GM18507 (cell line): Measurements from ENCODE around the gene VN1R5.

Source experiments
- DNase-seq: peaks from one replicate; pipeline ENCODE4 v3.0.0; 2011; ENCODE audit warnings: low read depth; ENCODE audit not compliant: insufficient read length; ENCODE audit errors: extremely low spot score
- FAIRE-seq: peaks from 2 replicates; lab custom pipeline; 2011; peaks lifted over from hg19 to GRCh38; lab: Jason Lieb, UNC

VN1R5 gene

DNA sequence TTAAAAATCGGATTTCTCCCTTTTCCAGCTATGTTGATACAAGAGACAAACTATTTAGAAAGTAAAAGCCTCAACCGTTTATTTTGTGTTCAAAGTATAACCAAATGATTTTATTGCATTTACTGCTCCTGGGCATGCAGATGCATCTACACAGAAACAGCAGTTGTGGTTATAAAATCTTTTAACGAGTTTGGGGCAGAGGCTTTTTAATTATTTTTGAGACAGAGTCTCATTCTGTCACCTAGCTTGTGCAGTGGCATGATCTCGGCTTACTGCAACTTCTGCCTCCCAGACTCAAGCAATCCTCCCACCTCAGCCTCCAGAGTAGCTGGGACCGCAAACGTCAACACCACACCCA, 42.2 kb downstream of the VN1R5 start:
- FAIRE-seq (no peak), DNase-seq (no peak)

DNA sequence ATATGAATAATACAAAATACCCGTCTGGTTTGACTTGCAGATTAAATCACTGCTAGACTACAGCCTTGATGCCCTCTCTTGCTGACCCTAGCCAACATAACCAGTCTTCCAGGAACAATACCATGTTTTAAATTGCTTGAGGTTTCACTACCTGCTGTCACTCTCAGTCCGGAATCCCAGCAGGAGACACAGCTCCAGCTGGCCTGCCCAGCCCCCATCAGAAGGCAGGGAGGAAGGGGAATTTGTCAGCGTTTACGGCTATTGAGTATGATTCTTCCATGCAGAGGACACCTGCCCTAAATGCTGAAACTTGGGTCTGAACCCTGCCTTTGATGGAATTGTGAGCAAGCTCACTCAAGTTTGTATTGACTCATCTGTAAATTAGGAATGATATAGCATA, 42.8 kb downstream of the VN1R5 start:
- DNase-seq (no peak), FAIRE-seq (no peak)

DNA sequence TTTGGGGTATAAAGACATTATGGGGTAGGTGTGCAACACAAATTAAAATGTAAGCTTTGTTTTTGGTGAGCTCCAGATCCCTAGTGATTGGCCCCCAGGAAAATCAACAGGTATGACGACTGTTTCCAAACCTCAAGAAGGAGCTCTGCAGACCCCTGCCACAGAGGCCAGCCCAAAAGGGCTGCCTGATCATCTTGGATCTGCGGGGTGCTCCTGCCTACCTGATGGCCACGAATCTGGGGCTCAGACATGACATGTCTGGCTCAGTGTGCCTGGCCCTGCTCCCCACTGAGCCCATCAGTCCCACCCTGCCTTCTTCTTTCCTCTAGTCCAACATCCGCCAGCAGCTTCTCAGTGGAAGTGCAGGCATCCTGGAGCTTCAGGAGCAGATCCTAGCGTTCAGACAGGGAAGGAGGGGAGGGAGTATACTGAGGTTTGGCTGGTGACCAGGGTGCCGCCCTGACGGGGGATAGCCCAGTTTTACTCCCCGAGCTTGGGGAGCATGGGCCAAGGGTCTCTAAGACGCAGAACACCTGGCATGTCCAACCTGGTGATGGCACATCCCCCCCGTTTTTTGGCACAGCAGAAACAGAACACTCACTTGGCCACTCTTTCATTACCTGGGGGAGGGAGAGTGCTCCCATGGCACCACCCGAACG, 44.0 kb downstream of the VN1R5 start:
- FAIRE-seq (no peak), DNase-seq (no peak)

DNA sequence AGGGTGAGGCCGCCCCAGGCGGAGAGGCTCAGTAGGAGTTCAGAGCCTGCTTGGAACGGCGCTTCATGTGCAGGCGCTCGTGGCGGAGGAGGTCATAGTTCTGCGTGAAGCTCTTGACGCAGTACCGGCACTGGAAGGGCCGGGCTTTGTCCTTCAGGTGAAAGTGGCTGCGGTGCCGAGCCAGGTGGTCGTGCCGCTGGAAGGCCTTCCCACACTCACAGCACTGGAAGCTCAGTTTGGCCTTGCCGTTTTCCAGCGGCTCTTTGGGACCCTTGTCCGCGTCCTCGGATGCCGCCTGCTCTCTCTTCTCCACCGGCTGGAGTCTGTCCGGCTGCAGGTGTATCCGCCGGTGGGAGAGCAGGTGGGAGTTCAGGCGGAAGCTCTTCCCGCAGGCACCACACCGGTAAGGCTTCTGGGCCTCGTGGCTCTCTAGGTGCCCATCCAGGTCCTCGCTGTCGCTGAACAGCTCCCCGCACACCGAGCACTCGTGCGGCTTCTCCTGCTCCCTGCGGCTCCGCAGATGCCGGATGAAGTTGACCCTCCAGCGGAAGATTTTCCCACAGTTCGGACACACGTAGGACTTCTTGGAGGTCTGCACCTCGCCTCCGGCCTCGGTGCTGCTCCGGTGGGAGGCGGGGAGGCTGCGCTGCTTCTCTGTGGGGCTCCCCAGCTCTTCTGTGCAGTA, 44.8 kb downstream of the VN1R5 start:
- DNase-seq (no peak), FAIRE-seq (no peak)

DNA sequence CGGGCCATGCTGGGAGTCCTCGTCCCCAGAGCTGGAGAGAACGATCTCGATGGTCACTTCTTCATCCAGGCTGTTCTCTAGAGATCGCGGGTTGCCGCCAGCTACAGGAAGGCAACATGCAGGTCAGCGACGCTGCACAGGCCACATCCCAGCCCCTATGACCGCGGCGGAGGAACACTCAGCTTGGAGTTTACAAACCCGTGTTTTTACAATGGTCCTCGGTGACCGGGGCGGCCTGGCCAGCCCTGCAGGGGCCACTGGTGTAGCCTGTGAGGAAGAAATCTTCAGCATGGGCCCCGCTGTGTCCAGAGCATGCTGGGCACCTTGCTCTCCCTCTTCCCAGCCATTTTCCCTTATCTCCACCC, 45.3 kb downstream of the VN1R5 start:
- FAIRE-seq (no peak), DNase-seq (no peak)

DNA sequence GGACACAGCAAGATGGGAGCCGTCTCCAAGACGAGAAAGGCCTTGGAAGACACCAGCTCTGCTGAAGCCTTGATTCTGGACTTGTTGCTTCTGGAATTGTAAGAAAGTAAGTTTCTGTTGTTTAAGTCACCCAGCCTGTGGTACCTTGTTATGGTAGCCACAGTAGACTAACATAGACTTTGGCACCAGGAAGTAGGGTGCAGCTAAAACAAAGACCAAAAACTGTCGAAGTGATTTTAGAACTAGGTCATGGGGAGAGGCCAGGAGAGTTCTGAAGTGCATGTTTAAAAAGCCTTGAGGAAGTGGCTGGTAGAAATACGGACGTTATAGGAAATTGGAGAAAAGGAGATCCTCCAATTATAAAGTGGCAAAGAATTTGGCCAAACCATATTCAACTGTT, 47.3 kb downstream of the VN1R5 start:
- DNase-seq, result no peak
- FAIRE-seq, result no peak

DNA sequence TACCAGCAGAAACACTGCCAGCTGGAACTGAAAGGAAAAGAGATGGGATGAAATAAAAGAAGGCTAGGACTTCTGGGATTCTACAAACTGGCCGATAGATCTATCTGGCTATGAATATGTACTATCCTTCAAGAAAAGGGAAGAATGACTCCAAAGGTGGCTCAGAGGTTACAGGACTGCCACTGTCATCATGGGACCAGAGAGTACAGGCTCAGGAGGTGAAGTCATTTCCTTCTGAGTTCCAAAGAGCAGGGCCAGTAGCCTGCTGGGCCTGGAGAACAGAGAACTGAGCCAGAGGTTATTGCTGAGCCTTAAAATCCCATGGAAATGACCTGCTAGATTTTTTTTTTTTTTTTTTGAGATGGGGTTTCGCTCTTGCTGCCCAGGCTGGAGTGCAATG, 48.2 kb downstream of the VN1R5 start:
- FAIRE-seq (no peak), DNase-seq (no peak)
